GM12878 (cell line): Measurements from ENCODE around the gene IRF2.

Experiments
- MXI1 ChIP-seq: fragments of 150-350 bp; IDR thresholded peaks from 2 replicates; pipeline ENCODE4 v1.6.1; 2011; ENCODE audit warnings: low read depth, mild to moderate bottlenecking, inconsistent platforms, low read length, improper control_type of control experiment
- REST ChIP-seq: IDR thresholded peaks from 2 replicates; pipeline ENCODE4 v1.6.1; 2012; ENCODE audit warnings: mild to moderate bottlenecking, low read depth, low read length
- TF ChIP-seq, protein P1 (sequence below), 3 experiments: IDR thresholded peaks in 2 of 3; conservative IDR thresholded peaks in 1 of 3; 2 replicates each; pipeline ENCODE4 v1.5.1; 2011; ENCODE audit warnings: low read depth in 3 of 3, low read length in 3 of 3, mild to moderate bottlenecking in 3 of 3, control low read depth in 2 of 3, moderate library complexity in 2 of 3, inconsistent platforms in 1 of 3, mixed read lengths in 1 of 3; ENCODE audit not compliant: control insufficient read depth in 2 of 3, insufficient read depth in 1 of 3; ENCODE audit errors: extremely low read depth in 1 of 3

DNA sequence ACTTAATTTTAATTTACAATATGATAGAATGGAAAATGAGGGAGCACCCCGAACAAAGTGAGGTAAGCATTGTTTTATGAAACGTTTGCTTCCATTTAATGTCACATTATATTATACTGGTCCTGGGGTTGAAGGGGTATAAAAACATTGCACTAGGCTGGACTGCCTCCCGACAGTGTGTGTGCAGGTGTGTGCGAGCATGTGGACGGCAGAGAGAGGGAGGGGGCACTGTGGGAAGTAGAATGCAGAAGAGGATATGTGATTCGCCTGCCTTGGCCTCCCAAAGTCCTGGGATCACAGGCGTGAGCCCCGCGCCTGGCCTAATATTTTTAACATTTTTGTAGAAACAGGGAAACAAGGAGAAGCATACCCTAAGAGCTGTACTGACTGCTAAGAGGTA lies 36.0 kb downstream of the IRF2 start:
- TF ChIP-seq MXI1 (no peak), REST (no peak)
- TF ChIP-seq, protein P1, sequence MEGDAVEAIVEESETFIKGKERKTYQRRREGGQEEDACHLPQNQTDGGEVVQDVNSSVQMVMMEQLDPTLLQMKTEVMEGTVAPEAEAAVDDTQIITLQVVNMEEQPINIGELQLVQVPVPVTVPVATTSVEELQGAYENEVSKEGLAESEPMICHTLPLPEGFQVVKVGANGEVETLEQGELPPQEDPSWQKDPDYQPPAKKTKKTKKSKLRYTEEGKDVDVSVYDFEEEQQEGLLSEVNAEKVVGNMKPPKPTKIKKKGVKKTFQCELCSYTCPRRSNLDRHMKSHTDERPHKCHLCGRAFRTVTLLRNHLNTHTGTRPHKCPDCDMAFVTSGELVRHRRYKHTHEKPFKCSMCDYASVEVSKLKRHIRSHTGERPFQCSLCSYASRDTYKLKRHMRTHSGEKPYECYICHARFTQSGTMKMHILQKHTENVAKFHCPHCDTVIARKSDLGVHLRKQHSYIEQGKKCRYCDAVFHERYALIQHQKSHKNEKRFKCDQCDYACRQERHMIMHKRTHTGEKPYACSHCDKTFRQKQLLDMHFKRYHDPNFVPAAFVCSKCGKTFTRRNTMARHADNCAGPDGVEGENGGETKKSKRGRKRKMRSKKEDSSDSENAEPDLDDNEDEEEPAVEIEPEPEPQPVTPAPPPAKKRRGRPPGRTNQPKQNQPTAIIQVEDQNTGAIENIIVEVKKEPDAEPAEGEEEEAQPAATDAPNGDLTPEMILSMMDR (IDR thresholded peaks at IDR 0.05 in 2 of 3, conservative IDR thresholded peaks at IDR 0.05 in 1 of 3; ENCODE audit: control insufficient read depth in 2 of 3, extremely low read depth in 1 of 3, insufficient read depth in 1 of 3, low read depth in 3 of 3, low read length in 3 of 3): no peak
